B cell (primary cell): ENCODE results near the gene CRNKL1.

ENCODE experiments used
- CTCF ChIP-seq: fragments of 200-600 bp; IDR thresholded peaks from one replicate; pipeline ENCODE4 v1.8.0; 2022; ENCODE audit warnings: antibody characterized with exemption, mild to moderate bottlenecking
- EZH2 ChIP-seq: IDR thresholded peaks from 2 replicates; pipeline ENCODE4 v1.6.1; 2012; ENCODE audit warnings: borderline replicate concordance, low read depth, mild to moderate bottlenecking, moderate library complexity, low read length; ENCODE audit not compliant: insufficient read depth, poor library complexity, severe bottlenecking

- TF ChIP-seq CTCF (no peak), EZH2 (no peak)
These were observed 14.3 kb downstream of the CRNKL1 start for GRCh38 chr20:20037960-20038359.
